Measurements from ENCODE around the gene KCNMA1. TPM values are rescaled to one million over a fixed set of nuclear protein-coding genes. Genes with fewer than 3 reads are reported as not detected.

Gene KCNMA1
- total RNA-seq, 1 experiment from 2014 or later, result 0.49 TPM

GRCh38 chr10:77189520-77189919 is 448.1 kb downstream of the KCNMA1 start:
- no peak overlapping the region for H3K4me2 ChIP-seq (ENCODE audit: low read length)
- no peaks in the 10 kb centered on the region for H3K4me1 ChIP-seq (ENCODE audit: control insufficient read depth in 1 of 2, insufficient read depth in 2 of 2, low read length in 2 of 2)
- H3K9me2 ChIP-seq (ENCODE audit: insufficient read depth), result no peaks in the 10 kb centered on the region
- H3K79me2 ChIP-seq (ENCODE audit: insufficient read depth, low read length), result no peaks in the 10 kb centered on the region
- no peak overlapping the region for H3K9ac ChIP-seq (ENCODE audit: low read length)
- H3K9me3 ChIP-seq (ENCODE audit: control insufficient read depth in 1 of 2, insufficient read depth in 1 of 2, low read depth in 1 of 2, low read length in 2 of 2), result no peaks in the 10 kb centered on the region
- H3K36me3 ChIP-seq (ENCODE audit: control insufficient read depth in 1 of 2, insufficient read depth in 2 of 2, low read length in 2 of 2), result no peaks in the 10 kb centered on the region
- no peak for ATAC-seq
- no peak overlapping the region for H3K27ac ChIP-seq (ENCODE audit: low read depth, low read length)
- no TSS peak for BruUV-seq (replicated peaks)
- no peak for TF ChIP-seq ATF3 (IDR thresholded peaks at IDR 0.05)
- TF ChIP-seq FOSL1 (IDR thresholded peaks at IDR 0.05; ENCODE audit: low read depth), result no peak
- no peak for TF ChIP-seq REST (IDR thresholded peaks at IDR 0.05; ENCODE audit: low read depth)
- TF ChIP-seq CBX3 (IDR thresholded peaks at IDR 0.05; ENCODE audit: low read depth), result no peak
- no peak for TF ChIP-seq MAX (IDR thresholded peaks at IDR 0.05)
- no peak for TF ChIP-seq ZBTB33 (IDR thresholded peaks at IDR 0.05; ENCODE audit: extremely low read depth, insufficient replicate concordance, low read length)
- TF ChIP-seq POLR2AphosphoS5 (IDR thresholded peaks at IDR 0.05; ENCODE audit: low read depth, low read length), result no peak
- no peak for TF ChIP-seq ZFX (IDR thresholded peaks at IDR 0.05)
- no peak for TF ChIP-seq ELF1 (IDR thresholded peaks at IDR 0.05; ENCODE audit: borderline replicate concordance, low read depth)
- no peak for TF ChIP-seq ZNF274 (IDR thresholded peaks at IDR 0.05; ENCODE audit: low read depth, low read length)
- no peak for TF ChIP-seq POLR2A (IDR thresholded peaks at IDR 0.05; ENCODE audit: borderline replicate concordance, extremely low read depth, insufficient read depth, insufficient read length)
- TF ChIP-seq TCF7L2 (IDR thresholded peaks at IDR 0.05; ENCODE audit: borderline replicate concordance, extremely low read depth, insufficient read depth, insufficient read length), result no peak
- TF ChIP-seq EZH2 (IDR thresholded peaks at IDR 0.05), result no peak
- no peak for DNase-seq (ENCODE audit: low read depth, low spot score)
- ChIA-PET POLR2A (no interaction called here), RAD21 (ENCODE audit: low non-redundant PET in 1 of 2, low total read pairs in 2 of 2, uncharacterized antibody in 2 of 2, unreplicated experiment in 2 of 2) (no interaction called here), CTCF (no interaction called here)
- peaks cover 67% of the 10 kb centered on the region for H3K27me3 ChIP-seq (ENCODE audit: insufficient read depth, low read length)
- H4K20me1 ChIP-seq (ENCODE audit: insufficient read depth), result no peaks in the 10 kb centered on the region
- H3K4me3 ChIP-seq (replicated peaks in 1 of 2; ENCODE audit: low read depth in 1 of 2, low read length in 2 of 2), result no peak overlapping the region
- intact Hi-C loops (cut with micrococcal nuclease), result no loop called here
- no peak overlapping the region for H2AFZ ChIP-seq (ENCODE audit: low read depth, low read length, poor library complexity, severe bottlenecking)

Data from HCT116 (cell line).